ENCODE measurements around the gene PABPC1L. TPM values are rescaled to one million over a fixed set of nuclear protein-coding genes. Genes with fewer than 3 reads are reported as not detected.

The PABPC1L gene
- total RNA-seq, 2 experiments from 2014 or later, result 22.8 to 27.5 TPM

DNA sequence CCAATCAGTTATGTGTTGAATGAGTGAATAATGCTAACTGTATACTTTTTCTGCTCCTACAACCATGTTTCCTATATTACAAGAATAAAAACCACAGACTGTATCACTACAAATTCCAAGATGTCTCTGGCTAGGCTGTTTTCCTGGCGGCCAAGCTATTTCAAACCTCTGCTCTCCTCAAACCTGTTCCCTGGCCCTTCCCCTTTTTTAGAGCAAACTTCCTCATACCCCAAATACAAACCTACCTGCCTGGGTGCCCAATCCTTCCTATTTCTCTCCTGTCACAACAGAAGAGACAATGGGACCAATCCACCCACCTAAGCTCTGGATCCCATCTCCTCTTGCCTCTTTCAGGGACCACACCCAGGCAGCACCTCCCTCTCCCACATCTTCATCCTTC, 42.9 kb downstream of the PABPC1L start:
- H3K27ac Mint-ChIP-seq, result peak overlapping the region; percentile 12
- intact Hi-C loops (cut with DNase I, micrococcal nuclease), result no loop called here
- CTCF ChIA-PET, result interaction anchor here (1.0 kb wide), 1 partner anchor 65 kb away, joined by 3 read pairs; no protein-coding TSS in a partner anchor
- H3K4me1 ChIP-seq (ENCODE audit: insufficient read depth, low read length), result peaks cover 2% of the 10 kb centered on the region
- TF ChIP-seq, protein P1, sequence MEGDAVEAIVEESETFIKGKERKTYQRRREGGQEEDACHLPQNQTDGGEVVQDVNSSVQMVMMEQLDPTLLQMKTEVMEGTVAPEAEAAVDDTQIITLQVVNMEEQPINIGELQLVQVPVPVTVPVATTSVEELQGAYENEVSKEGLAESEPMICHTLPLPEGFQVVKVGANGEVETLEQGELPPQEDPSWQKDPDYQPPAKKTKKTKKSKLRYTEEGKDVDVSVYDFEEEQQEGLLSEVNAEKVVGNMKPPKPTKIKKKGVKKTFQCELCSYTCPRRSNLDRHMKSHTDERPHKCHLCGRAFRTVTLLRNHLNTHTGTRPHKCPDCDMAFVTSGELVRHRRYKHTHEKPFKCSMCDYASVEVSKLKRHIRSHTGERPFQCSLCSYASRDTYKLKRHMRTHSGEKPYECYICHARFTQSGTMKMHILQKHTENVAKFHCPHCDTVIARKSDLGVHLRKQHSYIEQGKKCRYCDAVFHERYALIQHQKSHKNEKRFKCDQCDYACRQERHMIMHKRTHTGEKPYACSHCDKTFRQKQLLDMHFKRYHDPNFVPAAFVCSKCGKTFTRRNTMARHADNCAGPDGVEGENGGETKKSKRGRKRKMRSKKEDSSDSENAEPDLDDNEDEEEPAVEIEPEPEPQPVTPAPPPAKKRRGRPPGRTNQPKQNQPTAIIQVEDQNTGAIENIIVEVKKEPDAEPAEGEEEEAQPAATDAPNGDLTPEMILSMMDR (IDR thresholded peaks at IDR 0.05), result no peak
- H3K36me3 Mint-ChIP-seq (ENCODE audit: low read depth), result peaks cover 89% of the 10 kb centered on the region
- H3K27me3 ChIP-seq (ENCODE audit: control insufficient read depth in 1 of 2, insufficient read depth in 2 of 2, low read length in 2 of 2), result no peaks in the 10 kb centered on the region
- POLR2A ChIA-PET, result interaction anchor here (0.9 kb wide), 1 partner anchor 11 kb away, joined by 3 read pairs; no protein-coding TSS in a partner anchor
- no peaks in the 10 kb centered on the region for H3K27me3 Mint-ChIP-seq
- H3K4me3 ChIP-seq (ENCODE audit: low read length), result no peak overlapping the region
- H3K9me3 Mint-ChIP-seq, result no peaks in the 10 kb centered on the region
- H3K36me3 ChIP-seq (ENCODE audit: insufficient read depth, low read length), result peaks cover 87% of the 10 kb centered on the region
- H3K9me3 ChIP-seq (ENCODE audit: control insufficient read depth in 1 of 2, insufficient read depth in 1 of 2, low read length in 2 of 2), result no peaks in the 10 kb centered on the region
- no peak overlapping the region for H3K27ac ChIP-seq (ENCODE audit: low read depth in 1 of 2, low read length in 2 of 2)
- ATAC-seq (ENCODE audit: poor library complexity) (no peak), DNase-seq (no peak)
- H3K4me1 Mint-ChIP-seq (ENCODE audit: low read depth), result peaks cover 31% of the 10 kb centered on the region
- no peak overlapping the region for H3K4me3 Mint-ChIP-seq

GRCh38 chr20:44954211-44954610, 44.4 kb downstream of the PABPC1L start:
- H3K4me1 Mint-ChIP-seq (ENCODE audit: low read depth), result peaks cover 46% of the 10 kb centered on the region
- Histone ChIP-seq H3K4me1 (ENCODE audit: insufficient read depth, low read length) (peaks cover 14% of the 10 kb centered on the region), H3K27me3 (ENCODE audit: control insufficient read depth in 1 of 2, insufficient read depth in 2 of 2, low read length in 2 of 2) (no peaks in the 10 kb centered on the region), H3K4me3 (ENCODE audit: low read length) (no peak overlapping the region), H3K27ac (ENCODE audit: low read depth in 1 of 2, low read length in 2 of 2) (no peak overlapping the region), H3K36me3 (ENCODE audit: insufficient read depth, low read length) (peaks cover 77% of the 10 kb centered on the region), H3K9me3 (ENCODE audit: control insufficient read depth in 1 of 2, insufficient read depth in 1 of 2, low read length in 2 of 2) (no peaks in the 10 kb centered on the region)
- H3K36me3 Mint-ChIP-seq (ENCODE audit: low read depth), result peaks cover 74% of the 10 kb centered on the region
- no peaks in the 10 kb centered on the region for H3K9me3 Mint-ChIP-seq
- TF ChIP-seq, protein P1 (IDR thresholded peaks at IDR 0.05), result no peak
- H3K27me3 Mint-ChIP-seq, result no peaks in the 10 kb centered on the region
- H3K27ac Mint-ChIP-seq, result peak overlapping the region; percentile 12
- ChIA-PET POLR2A (no interaction called here), CTCF (no interaction called here)
- intact Hi-C loops (cut with DNase I, micrococcal nuclease), result no loop called here
- ATAC-seq (ENCODE audit: poor library complexity) (no peak), DNase-seq (no peak)
- no peak overlapping the region for H3K4me3 Mint-ChIP-seq

- Histone ChIP-seq H3K4me1 (ENCODE audit: insufficient read depth, low read length) (peaks cover 24% of the 10 kb centered on the region), H3K27me3 (ENCODE audit: control insufficient read depth in 1 of 2, insufficient read depth in 2 of 2, low read length in 2 of 2) (no peaks in the 10 kb centered on the region), H3K9me3 (ENCODE audit: control insufficient read depth in 1 of 2, insufficient read depth in 1 of 2, low read length in 2 of 2) (no peaks in the 10 kb centered on the region), H3K36me3 (ENCODE audit: insufficient read depth, low read length) (peaks cover 68% of the 10 kb centered on the region), H3K27ac (ENCODE audit: low read depth in 1 of 2, low read length in 2 of 2) (no peak overlapping the region), H3K4me3 (ENCODE audit: low read length) (no peak overlapping the region)
- Mint-ChIP-seq H3K36me3 (ENCODE audit: low read depth) (peaks cover 69% of the 10 kb centered on the region), H3K4me1 (ENCODE audit: low read depth) (peaks cover 54% of the 10 kb centered on the region), H3K27ac (no peak overlapping the region), H3K9me3 (no peaks in the 10 kb centered on the region), H3K27me3 (no peaks in the 10 kb centered on the region), H3K4me3 (no peak overlapping the region)
- POLR2A ChIA-PET, result interaction anchor here (0.8 kb wide), 1 partner anchor 12 kb away, joined by 3 read pairs; no protein-coding TSS in a partner anchor
- ATAC-seq (ENCODE audit: poor library complexity), result no peak
- TF ChIP-seq, protein P1 (IDR thresholded peaks at IDR 0.05), result no peak
- CTCF ChIA-PET, result no interaction called here
- intact Hi-C loops (cut with DNase I, micrococcal nuclease), result loop anchor here (5.0 kb wide), 1 partner anchor 37 kb away; no protein-coding TSS in a partner anchor
- DNase-seq, result no peak
Observed at GRCh38 chr20:44955270-44955669, 45.4 kb downstream of the PABPC1L start.

Measured in CD4-positive, alpha-beta T cell (primary cell).